ENCODE data around the gene PPP1R17. TPM values are rescaled to one million over a fixed set of nuclear protein-coding genes. Genes with fewer than 3 reads are reported as not detected.

PPP1R17 gene
- total and polyA plus RNA-seq, 4 donors, result 0.63 TPM; not detected in 3

DNA sequence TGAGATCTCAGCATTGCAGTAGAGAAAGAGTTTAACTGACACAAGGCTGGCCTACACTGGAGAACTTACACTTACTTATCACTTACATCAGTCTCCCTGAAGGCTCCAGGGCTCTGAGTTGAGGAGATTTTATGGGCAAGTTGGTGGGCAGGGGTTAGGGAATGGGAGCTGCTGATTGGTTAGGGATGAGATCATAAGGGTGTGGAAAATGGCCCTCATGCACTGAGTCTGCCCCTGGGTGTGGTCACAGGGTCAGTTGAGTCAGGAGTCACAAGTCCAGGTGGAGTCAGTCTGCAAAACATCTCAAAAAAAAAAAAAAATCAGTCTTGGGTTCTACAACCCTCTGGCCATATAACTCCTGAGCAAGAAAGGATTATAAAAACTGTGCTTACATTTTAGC, 60.5 kb downstream of the PPP1R17 start:
- no peak overlapping the region for H3K9ac ChIP-seq (ENCODE audit: insufficient read depth in 1 of 2, low read length in 2 of 2)
- no peaks in the 10 kb centered on the region for H3K9me3 ChIP-seq (ENCODE audit: control insufficient read depth in 4 of 4, insufficient read depth in 3 of 4, low read length in 3 of 4)
- H3K4me3 ChIP-seq, result no peak overlapping the region
- H3K27me3 ChIP-seq (ENCODE audit: control insufficient read depth in 3 of 3, insufficient read depth in 3 of 3, low read length in 2 of 3), result no peaks in the 10 kb centered on the region
- no peak overlapping the region for H3K27ac ChIP-seq (ENCODE audit: low read depth in 1 of 2, low read length in 1 of 2)
- TF ChIP-seq, protein P1, sequence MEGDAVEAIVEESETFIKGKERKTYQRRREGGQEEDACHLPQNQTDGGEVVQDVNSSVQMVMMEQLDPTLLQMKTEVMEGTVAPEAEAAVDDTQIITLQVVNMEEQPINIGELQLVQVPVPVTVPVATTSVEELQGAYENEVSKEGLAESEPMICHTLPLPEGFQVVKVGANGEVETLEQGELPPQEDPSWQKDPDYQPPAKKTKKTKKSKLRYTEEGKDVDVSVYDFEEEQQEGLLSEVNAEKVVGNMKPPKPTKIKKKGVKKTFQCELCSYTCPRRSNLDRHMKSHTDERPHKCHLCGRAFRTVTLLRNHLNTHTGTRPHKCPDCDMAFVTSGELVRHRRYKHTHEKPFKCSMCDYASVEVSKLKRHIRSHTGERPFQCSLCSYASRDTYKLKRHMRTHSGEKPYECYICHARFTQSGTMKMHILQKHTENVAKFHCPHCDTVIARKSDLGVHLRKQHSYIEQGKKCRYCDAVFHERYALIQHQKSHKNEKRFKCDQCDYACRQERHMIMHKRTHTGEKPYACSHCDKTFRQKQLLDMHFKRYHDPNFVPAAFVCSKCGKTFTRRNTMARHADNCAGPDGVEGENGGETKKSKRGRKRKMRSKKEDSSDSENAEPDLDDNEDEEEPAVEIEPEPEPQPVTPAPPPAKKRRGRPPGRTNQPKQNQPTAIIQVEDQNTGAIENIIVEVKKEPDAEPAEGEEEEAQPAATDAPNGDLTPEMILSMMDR (IDR thresholded peaks at IDR 0.05; ENCODE audit: control extremely low read depth, extremely low read depth), result no peak
- DNase-seq (no peak), ATAC-seq (ENCODE audit: insufficient read depth, low FRiP score) (no peak)
- H3K36me3 ChIP-seq (ENCODE audit: control insufficient read depth in 4 of 4, insufficient read depth in 4 of 4, low read length in 4 of 4), result no peaks in the 10 kb centered on the region
- H3K4me1 ChIP-seq (ENCODE audit: control insufficient read depth in 5 of 5, insufficient read depth in 5 of 5, low read length in 5 of 5), result no peaks in the 10 kb centered on the region

DNA sequence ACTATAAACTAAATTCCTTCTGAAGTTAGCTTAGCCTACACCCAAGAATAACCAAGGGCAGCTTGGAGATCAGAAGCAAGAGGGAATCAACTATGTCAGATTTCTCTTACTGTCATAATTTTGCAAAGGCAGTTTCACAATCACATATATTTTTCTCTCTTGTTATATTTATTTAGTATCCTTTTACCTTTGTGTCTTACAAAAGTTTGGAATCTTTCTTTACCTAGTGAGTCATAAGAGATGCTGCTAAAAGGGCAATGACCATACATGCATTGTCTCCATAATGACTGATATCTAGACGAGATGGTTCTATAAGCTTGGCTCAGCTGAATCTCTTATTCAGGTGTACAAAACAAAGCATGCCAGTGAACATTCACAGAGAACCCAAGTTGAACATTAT, 61.1 kb downstream of the PPP1R17 start:
- Histone ChIP-seq H3K9ac (ENCODE audit: insufficient read depth in 1 of 2, low read length in 2 of 2) (no peak overlapping the region), H3K4me1 (ENCODE audit: control insufficient read depth in 5 of 5, insufficient read depth in 5 of 5, low read length in 5 of 5) (no peaks in the 10 kb centered on the region), H3K27ac (ENCODE audit: low read depth in 1 of 2, low read length in 1 of 2) (no peak overlapping the region), H3K9me3 (ENCODE audit: control insufficient read depth in 4 of 4, insufficient read depth in 3 of 4, low read length in 3 of 4) (no peaks in the 10 kb centered on the region), H3K4me3 (no peak overlapping the region), H3K36me3 (ENCODE audit: control insufficient read depth in 4 of 4, insufficient read depth in 4 of 4, low read length in 4 of 4) (no peaks in the 10 kb centered on the region), H3K27me3 (ENCODE audit: control insufficient read depth in 3 of 3, insufficient read depth in 3 of 3, low read length in 2 of 3) (no peaks in the 10 kb centered on the region)
- WGBS, 2 donors, result 91 to 100% methylated on average over 1 of the region's 1 CpG
- TF ChIP-seq, protein P1 (IDR thresholded peaks at IDR 0.05; ENCODE audit: control extremely low read depth, extremely low read depth), result no peak
- DNase-seq, result no peak
- ATAC-seq (ENCODE audit: insufficient read depth, low FRiP score), result no peak

DNA sequence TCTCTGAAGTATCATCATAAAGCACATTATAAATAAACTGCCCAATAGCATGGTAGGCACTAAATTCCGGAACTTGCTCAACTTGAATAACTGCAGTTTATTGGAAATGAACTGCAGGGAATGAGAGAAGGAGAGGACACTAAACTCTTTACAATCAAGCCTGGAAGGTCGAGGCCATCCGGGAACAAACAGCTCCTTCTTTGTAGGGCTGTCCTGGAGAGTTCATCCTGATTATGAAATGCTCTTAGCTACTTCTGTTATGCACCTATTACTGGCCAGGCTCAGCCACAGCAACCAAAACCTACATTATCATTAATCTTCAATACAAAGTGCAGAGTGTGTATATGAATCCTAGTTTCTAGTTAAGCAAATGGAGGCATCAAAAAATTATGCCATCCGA, 64.7 kb downstream of the PPP1R17 start:
- no peak overlapping the region for H3K9ac ChIP-seq (ENCODE audit: insufficient read depth in 1 of 2, low read length in 2 of 2)
- no peaks in the 10 kb centered on the region for H3K4me1 ChIP-seq (ENCODE audit: control insufficient read depth in 5 of 5, insufficient read depth in 5 of 5, low read length in 5 of 5)
- peaks cover 0 to 2% (median 0%) of the 10 kb centered on the region in 4 donors for H3K9me3 ChIP-seq (ENCODE audit: control insufficient read depth in 4 of 4, insufficient read depth in 3 of 4, low read length in 3 of 4)
- ATAC-seq (ENCODE audit: insufficient read depth, low FRiP score), result no peak
- TF ChIP-seq, protein P1 (IDR thresholded peaks at IDR 0.05; ENCODE audit: control extremely low read depth, extremely low read depth), result no peak
- 87 to 90% methylated on average over 4 of the region's 4 CpGs for WGBS, 2 donors
- no peaks in the 10 kb centered on the region for H3K36me3 ChIP-seq (ENCODE audit: control insufficient read depth in 4 of 4, insufficient read depth in 4 of 4, low read length in 4 of 4)
- H3K4me3 ChIP-seq, result no peak overlapping the region
- no peaks in the 10 kb centered on the region for H3K27me3 ChIP-seq (ENCODE audit: control insufficient read depth in 3 of 3, insufficient read depth in 3 of 3, low read length in 2 of 3)
- no peak for DNase-seq
- H3K27ac ChIP-seq (ENCODE audit: low read depth in 1 of 2, low read length in 1 of 2), result no peak overlapping the region

Other genes starting within 250 kb of the PPP1R17 start
- gene ITPRID1, start 173.1 kb upstream of the PPP1R17 start, total RNA-seq, result 1 to 10 TPM in 1 of 2 donors, under 1 TPM in 1; 0.51 to 2.4 TPM
- under 1 TPM; 0.03 to 0.04 TPM for gene ITPRID1, start 173.1 kb upstream of the PPP1R17 start, polyA plus RNA-seq